Measurements from ENCODE around the gene KHDRBS1. TPM values are rescaled to one million over a fixed set of nuclear protein-coding genes. Genes with fewer than 3 reads are reported as not detected.

Gene KHDRBS1
- total RNA-seq, 1 experiment from 2014 or later, result 267 TPM

- Histone ChIP-seq H3K79me2 (ENCODE audit: insufficient read depth, low read length) (peaks cover 38% of the 10 kb centered on the region), H3K27ac (ENCODE audit: insufficient read length, low read depth, low read length) (no peak overlapping the region), H4K20me1 (ENCODE audit: control insufficient read depth, insufficient read depth, insufficient read length) (no peaks in the 10 kb centered on the region), H2AK5ac (ENCODE audit: insufficient read length, low read length) (no peak overlapping the region), H3K56ac (ENCODE audit: insufficient read length, low read depth, low read length) (no peak overlapping the region), H3K18ac (ENCODE audit: insufficient read length, low read depth, low read length) (no peak overlapping the region), H2BK20ac (ENCODE audit: low read depth, low read length, poor library complexity, severe bottlenecking) (no peak overlapping the region), H2BK5ac (ENCODE audit: insufficient read length, low read length) (no peak overlapping the region), H4K8ac (replicated peaks; ENCODE audit: insufficient read length, low read depth, low read length) (no peak overlapping the region), H3K4ac (ENCODE audit: low read depth, low read length) (no peak overlapping the region), H3K4me2 (ENCODE audit: insufficient read depth, insufficient read length, low read length) (no peak overlapping the region), H3K14ac (ENCODE audit: insufficient read depth, low read length) (no peak overlapping the region), H3K23me2 (ENCODE audit: insufficient read length, low read depth, low read length, poor library complexity, severe bottlenecking) (no peaks in the 10 kb centered on the region), H2BK120ac (ENCODE audit: low read depth, low read length, poor library complexity, severe bottlenecking) (no peak overlapping the region), H3T11ph (ENCODE audit: low read length) (no peak overlapping the region), H2BK15ac (ENCODE audit: low read depth, low read length) (no peak overlapping the region), H3K9me3 (ENCODE audit: control insufficient read depth, low read depth, low read length) (no peaks in the 10 kb centered on the region), H3K79me1 (ENCODE audit: insufficient read depth, low read depth, low read length, poor library complexity, severe bottlenecking) (peaks cover 13% of the 10 kb centered on the region), H2BK12ac (ENCODE audit: insufficient read length, low read depth, low read length) (no peak overlapping the region), H4K5ac (ENCODE audit: insufficient read length, low read depth, low read length) (no peak overlapping the region), H2AFZ (ENCODE audit: low read length) (no peak overlapping the region), H3K4me1 (ENCODE audit: insufficient read depth, low read length) (no peaks in the 10 kb centered on the region), H4K91ac (ENCODE audit: insufficient read length, low read depth, low read length) (no peak overlapping the region), H3K23ac (ENCODE audit: insufficient read length, low read depth, low read length) (no peak overlapping the region), H3K27me3 (ENCODE audit: insufficient read depth, low read length) (no peaks in the 10 kb centered on the region), H3K9ac (ENCODE audit: extremely low read depth, insufficient read length, low read length) (no peak overlapping the region)
- WGBS (ENCODE audit: extremely low coverage, insufficient read length, low lambda C conversion rate), result no CpG with 5 or more reads among the region's 2 CpGs
- DNase-seq, result no peak
- no peak overlapping the region for H3K4me3 Mint-ChIP-seq
- TF ChIP-seq CTCF (conservative IDR thresholded peaks at IDR 0.05), result no peak
- H3K9me3 Mint-ChIP-seq, result no peaks in the 10 kb centered on the region
- peaks cover 32 to 67% (median 63%) of the 10 kb centered on the region in 3 experiments; a peak in 6 of 7 replicates for H3K36me3 Mint-ChIP-seq (ENCODE audit: insufficient read depth in 1 of 3, low read depth in 3 of 3)
- no peaks in the 10 kb centered on the region for H3K27me3 Mint-ChIP-seq (ENCODE audit: low read depth)
- H3K27ac Mint-ChIP-seq, result peak overlapping the region in 1 of 3 experiments; percentile 4; a peak in 1 of 7 replicates
- H3K4me1 Mint-ChIP-seq, result no peaks in the 10 kb centered on the region
These were observed 18.6 kb downstream of the KHDRBS1 start for GRCh38 chr1:32032275-32032615.

Data from H9 (cell line).